ENCODE results near the gene SLC9A8. TPM values are rescaled to one million over a fixed set of nuclear protein-coding genes. Genes with fewer than 3 reads are reported as not detected.
A peak's percentile ranks its signal among the peaks of the same experiment; 100 is the strongest.

Gene SLC9A8
- total RNA-seq, 1 donor from 2014 or later = 6.6 TPM

GRCh38 chr20:49813305-49813974 is 812 bp downstream of the SLC9A8 start:
- DNase-seq = peak; percentile 7

DNA sequence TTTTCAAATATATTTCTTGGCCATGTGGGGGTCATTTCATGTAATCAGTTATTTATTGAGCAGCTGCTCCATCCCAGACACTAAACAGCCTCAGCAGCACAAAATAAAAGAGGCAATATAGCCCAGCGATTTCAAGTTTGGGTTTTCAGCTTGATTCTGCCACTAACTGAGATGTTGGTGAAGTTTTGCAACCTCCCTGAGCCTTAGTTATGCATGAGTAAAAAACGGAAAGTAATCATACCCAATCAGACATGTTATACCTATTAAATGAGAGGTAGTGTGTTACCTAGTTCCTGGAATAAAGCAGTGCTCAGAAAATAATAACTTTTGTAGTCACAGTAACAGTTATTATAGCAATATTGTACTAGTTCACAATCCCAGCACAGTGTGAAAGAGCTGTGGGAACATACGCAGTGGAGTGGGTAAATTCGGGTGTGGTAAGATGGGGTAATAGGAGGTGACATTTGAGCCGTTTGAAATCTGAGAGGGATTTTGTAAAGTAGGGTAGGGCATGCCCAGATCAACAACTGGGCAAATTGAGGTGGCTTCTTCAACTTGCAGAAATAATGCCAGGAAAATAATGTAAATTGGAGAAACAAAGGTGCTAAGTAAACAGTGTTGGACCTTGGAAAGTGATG is 1.5 kb downstream of the SLC9A8 start:
- DNase-seq = no peak

DNA sequence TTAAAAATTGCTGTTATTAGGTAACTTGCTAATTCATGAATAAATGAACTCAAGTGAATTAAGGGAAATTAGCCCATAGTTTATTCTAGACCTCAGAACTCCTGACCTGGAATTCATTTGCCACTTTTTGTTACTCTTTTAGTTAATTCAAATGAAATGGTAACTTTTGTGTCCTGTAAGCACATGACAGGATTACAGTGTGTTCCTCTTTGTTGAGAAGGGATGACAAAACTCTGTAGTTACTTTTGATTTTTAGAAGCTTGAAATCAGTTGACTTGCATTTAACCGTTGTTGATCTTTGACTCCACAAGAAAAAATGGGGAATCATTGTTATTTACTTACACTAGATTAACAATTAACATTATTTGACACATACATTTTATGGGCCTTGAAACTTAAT is 6.2 kb downstream of the SLC9A8 start:
- no peak for DNase-seq

DNA sequence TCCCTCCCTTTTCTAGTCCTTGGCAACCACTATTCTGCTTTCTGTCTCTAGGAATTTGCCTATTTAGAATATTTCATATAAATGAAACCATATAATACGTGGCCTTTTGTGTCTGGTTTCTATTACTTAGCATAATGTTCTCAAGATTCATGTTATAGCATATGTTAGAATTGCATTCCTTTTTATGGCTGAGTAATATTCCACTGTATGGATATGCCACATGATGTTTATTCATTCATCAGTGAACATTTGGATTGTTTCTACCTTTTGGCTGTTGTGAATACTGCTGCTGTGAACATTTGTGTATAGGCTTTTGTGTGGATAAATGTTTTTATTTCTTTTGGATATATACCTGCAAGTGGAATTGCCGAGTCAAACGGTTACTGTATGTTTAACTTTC is 7.1 kb downstream of the SLC9A8 start:
- DNase-seq = no peak

GRCh38 chr20:49821381-49821780 is 8.8 kb downstream of the SLC9A8 start:
- peak; percentile 9 for DNase-seq

DNA sequence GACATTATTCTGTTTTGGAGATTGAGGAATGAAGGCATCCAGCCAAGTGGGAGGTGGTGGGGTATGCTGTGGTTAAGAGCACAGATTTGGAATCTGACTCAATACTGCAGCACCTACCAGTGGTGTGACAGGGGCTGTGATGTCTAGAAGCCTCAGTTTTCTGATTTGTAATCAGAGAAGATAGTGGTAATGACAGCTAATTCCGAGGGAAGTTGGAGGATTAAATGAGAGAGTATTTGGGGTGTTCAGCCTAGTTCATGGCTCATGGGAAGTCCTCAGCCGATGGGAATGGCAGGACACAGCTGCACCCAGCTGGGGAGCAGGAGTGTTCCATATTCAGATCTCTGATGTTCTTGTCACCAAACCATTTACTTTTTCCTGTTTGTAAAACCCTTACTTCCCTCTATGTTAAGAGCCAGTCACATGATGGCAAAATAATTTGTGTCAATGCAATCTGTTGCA is 9.3 kb downstream of the SLC9A8 start:
- peak; percentile 48 for DNase-seq

- no peak for DNase-seq
Observed at GRCh38 chr20:49823152-49823847, 10.7 kb downstream of the SLC9A8 start.

- DNase-seq = no peak
Observed at GRCh38 chr20:49824206-49824605, 11.6 kb downstream of the SLC9A8 start.

DNA sequence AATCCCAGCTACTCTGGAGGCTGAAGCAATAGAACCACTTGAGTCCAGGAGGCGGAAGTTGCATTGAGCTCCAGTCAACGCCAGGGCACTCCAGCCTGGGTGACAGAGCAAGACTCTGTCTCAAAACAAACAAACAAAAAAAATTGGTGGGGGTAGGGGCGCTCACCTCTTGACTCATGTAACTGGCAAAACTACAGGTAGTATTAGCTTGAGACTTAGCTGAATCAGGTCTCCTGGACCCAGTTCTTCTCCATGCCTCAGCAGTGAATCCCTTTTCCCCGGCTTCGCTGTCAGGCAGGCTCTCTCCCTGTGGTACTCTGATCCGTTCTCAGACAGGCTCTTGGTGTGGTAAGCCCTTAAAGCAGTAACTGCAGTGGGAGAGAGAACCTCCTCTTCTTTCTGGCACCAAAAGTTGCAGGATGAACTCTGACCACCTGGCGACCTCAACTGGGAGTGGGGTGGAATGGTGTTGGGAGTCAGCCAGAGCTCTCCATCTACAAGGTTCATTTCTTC is 12.9 kb downstream of the SLC9A8 start:
- no peak for DNase-seq

DNA sequence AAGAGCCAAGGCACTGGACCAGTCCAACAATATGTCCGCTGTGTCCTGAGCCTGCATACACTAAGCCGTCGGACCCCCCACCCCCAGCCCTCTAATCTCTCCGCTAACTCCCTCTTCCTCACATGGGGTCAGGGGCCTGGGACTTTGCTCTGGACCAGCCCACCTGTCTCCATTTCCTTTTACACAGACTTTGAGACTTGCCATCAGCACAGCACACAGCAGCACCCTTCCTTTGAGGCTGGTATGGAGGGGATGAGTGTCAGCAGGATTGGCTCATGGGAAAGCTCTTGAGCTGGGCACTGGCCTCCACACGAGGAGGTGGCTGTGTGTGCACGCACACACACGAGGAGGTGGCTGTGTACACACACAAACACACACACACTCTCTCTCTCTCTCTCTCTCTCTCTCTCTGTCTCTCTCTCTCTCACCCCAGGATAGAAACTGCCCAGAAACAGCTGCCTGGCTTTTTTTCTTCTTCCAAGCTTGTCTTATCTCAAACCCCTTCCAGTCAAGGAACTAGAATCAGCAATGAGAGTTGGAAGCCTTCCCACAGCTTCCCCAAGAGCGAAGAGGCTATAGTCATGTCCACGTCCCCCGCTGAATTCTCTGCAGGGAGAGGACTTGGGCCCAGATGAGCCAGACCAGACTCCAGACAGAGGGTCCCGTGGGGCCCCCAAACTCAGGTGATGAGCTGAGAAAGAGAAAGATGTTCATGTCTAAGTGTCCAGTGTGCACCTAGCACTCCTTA is 18.6 kb downstream of the SLC9A8 start:
- DNase-seq = no peak

GRCh38 chr20:49831770-49832631 is 19.4 kb downstream of the SLC9A8 start:
- no peak for DNase-seq

- DNase-seq = no peak
Observed at GRCh38 chr20:49832632-49833327, 20.2 kb downstream of the SLC9A8 start.

- no peak for DNase-seq
Observed at GRCh38 chr20:49833483-49833882, 20.9 kb downstream of the SLC9A8 start.

DNA sequence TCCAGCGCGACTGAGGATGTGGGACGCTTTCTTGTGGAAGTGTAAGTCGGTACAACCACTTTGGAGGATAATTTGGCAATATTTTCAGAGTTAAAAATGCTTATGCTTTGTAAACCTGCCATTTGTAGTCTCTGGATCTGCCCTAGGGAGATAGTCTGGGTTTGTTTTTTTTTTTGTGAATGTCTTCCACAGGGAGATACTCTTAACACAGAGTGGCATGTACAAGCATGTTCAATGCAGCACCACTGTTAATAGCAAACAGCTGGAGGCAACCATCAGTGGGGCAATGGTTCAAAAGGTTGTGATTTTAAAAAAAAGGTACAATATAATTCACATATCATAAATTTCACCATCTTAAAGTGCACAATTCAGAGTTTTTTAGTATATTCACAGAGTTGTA is 22.4 kb downstream of the SLC9A8 start:
- DNase-seq = no peak

- no peak for DNase-seq
Observed at GRCh38 chr20:49838546-49838945, 25.9 kb downstream of the SLC9A8 start.

DNA sequence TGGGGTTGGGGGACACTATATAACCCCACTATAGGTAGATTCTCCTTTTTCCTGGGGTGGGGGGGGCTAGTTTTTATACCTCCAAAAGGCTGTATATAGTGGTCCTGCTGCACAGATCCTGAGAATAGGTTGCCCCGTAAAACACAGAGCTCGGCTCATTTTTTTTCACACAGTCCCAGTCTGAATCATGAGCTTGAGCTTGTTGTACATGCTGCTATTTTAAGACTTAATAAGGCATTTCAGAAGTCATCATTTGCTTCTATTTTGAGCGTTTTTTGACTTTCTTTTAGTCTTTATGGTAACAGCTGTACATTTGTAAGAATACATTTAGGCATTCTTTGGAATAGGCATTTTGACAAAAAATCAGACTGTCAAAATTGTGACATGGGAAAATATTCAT is 30.5 kb downstream of the SLC9A8 start:
- no peak for DNase-seq

DNA sequence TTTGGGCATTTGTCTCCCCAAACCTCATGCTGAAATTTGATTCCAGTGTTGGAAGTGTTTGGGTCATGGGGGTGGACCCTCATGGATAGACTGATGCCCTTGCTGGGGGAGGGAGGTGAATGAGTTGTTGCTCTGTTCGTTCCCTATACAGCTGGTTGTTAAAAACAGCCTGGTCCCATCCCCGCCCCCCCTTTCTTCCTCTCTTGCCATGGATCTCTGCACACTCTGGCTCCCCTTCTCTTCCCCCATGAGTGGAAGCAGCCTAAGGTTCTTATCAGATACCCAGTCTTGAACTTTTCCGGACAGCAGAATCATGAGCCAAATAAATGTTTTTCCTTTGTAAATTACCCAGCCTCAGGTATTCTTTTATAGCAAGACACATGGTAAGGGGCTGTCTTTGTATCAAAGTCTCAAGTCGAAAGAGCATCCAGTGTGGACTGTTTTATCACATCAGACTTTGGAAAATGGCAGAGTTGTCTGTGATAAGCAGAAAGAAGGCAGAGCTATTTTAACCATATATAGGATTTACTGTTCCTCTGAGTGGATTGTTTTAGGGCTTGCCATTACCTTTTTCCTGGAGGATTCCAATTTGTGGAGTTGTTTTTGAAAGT is 31.2 kb downstream of the SLC9A8 start:
- no peak for DNase-seq

- DNase-seq = no peak
Observed at GRCh38 chr20:49845060-49845459, 32.4 kb downstream of the SLC9A8 start.

DNA sequence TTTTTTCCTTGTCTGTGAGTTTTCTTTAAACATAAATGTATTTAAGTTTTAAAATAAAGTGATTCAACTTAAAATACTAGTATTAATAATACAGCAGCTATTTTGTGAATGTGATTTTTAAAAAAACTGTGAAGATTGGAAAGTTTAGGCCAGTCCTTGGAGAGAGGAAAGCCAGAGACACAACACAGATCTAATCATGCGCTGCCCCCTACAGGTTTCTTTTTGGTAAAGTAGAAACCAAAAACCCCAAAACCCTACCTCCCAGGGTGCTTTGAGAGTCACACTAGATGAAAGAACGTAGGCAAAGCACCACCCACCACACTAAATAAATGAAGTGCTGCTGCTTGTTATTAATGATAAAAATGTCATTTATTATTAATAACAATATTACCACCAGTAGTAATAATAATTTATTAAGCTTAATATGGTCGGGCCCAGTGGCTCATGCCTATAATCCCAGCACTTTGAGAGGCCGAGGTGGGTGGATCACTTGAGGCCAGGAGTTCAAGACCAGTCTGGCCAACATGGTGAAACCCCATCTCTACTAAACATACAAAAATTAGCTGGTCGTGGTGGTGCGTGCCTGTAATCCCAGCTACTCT is 33.7 kb downstream of the SLC9A8 start:
- peak; percentile 72 for DNase-seq

GRCh38 chr20:49850463-49851230 is 38.0 kb downstream of the SLC9A8 start:
- no peak for DNase-seq

Data from dermis blood vessel endothelial cell (primary cell).